H9 (cell line): ENCODE measurements around the gene ITIH4. TPM values are rescaled to one million over a fixed set of nuclear protein-coding genes. Genes with fewer than 3 reads are reported as not detected.

Experiments used
- DNase-seq: peaks from one replicate; pipeline ENCODE4 v3.0.0-alpha.2; 2017
- H2AFZ ChIP-seq: one replicate; pipeline ENCODE4 v1.6.1; 2013; ENCODE audit warnings: mild to moderate bottlenecking, low read length, control low read depth, moderate library complexity
- H2AK5ac ChIP-seq: 2 replicates; pipeline ENCODE4 v1.6.1; 2013; ENCODE audit warnings: low read length, control low read depth, mixed read lengths; ENCODE audit not compliant: insufficient read length
- H2BK120ac ChIP-seq: one replicate; pipeline ENCODE4 v1.6.1; 2013; ENCODE audit warnings: low read depth, mild to moderate bottlenecking, low read length, control low read depth, inconsistent platforms; ENCODE audit not compliant: poor library complexity, severe bottlenecking
- H2BK12ac ChIP-seq: 2 replicates; pipeline ENCODE4 v1.6.1; 2013; ENCODE audit warnings: low read length, control low read depth, mixed read lengths, low read depth; ENCODE audit not compliant: insufficient read length
- H2BK15ac ChIP-seq: 2 replicates; pipeline ENCODE4 v1.6.1; 2013; ENCODE audit warnings: low read depth, low read length, control low read depth
- H2BK20ac ChIP-seq: one replicate; pipeline ENCODE4 v1.6.1; 2013; ENCODE audit warnings: low read depth, mild to moderate bottlenecking, low read length, control low read depth, inconsistent platforms; ENCODE audit not compliant: poor library complexity, severe bottlenecking
- H2BK5ac ChIP-seq: 2 replicates; pipeline ENCODE4 v1.6.1; 2013; ENCODE audit warnings: low read length, control low read depth, mixed read lengths; ENCODE audit not compliant: insufficient read length
- H3K14ac ChIP-seq: 2 replicates; pipeline ENCODE4 v1.6.1; 2013; ENCODE audit warnings: low read length, control low read depth; ENCODE audit not compliant: insufficient read depth
- H3K18ac ChIP-seq: 2 replicates; pipeline ENCODE4 v1.6.1; 2013; ENCODE audit warnings: low read depth, mild to moderate bottlenecking, mixed read lengths, low read length, control low read depth; ENCODE audit not compliant: insufficient read length
- H3K23ac ChIP-seq: 2 replicates; pipeline ENCODE4 v1.6.1; 2013; ENCODE audit warnings: low read length, control low read depth, mixed read lengths, low read depth; ENCODE audit not compliant: insufficient read length
- H3K23me2 ChIP-seq: 2 replicates; pipeline ENCODE4 v1.6.1; 2013; ENCODE audit warnings: low read depth, mild to moderate bottlenecking, mixed read lengths, low read length, control low read depth; ENCODE audit not compliant: insufficient read length, poor library complexity, severe bottlenecking
- H3K27ac ChIP-seq: 2 replicates; pipeline ENCODE4 v1.5.1; 2013; ENCODE audit warnings: low read length, control low read depth, mixed read lengths, low read depth; ENCODE audit not compliant: insufficient read length
- H3K27me3 ChIP-seq: 2 replicates; pipeline ENCODE4 v1.6.1; 2013; ENCODE audit warnings: low read length, control low read depth, inconsistent platforms; ENCODE audit not compliant: insufficient read depth
- H3K4ac ChIP-seq: 2 replicates; pipeline ENCODE4 v1.6.1; 2013; ENCODE audit warnings: low read depth, mild to moderate bottlenecking, control low read depth, inconsistent platforms, low read length, moderate library complexity
- H3K4me1 ChIP-seq: 2 replicates; pipeline ENCODE4 v1.6.1; 2013; ENCODE audit warnings: low read length, control low read depth, inconsistent platforms; ENCODE audit not compliant: insufficient read depth
- H3K4me2 ChIP-seq: 2 replicates; pipeline ENCODE4 v1.6.1; 2013; ENCODE audit warnings: low read length, control low read depth, mixed read lengths; ENCODE audit not compliant: insufficient read length, insufficient read depth
- H3K56ac ChIP-seq: 2 replicates; pipeline ENCODE4 v1.6.1; 2013; ENCODE audit warnings: low read depth, mild to moderate bottlenecking, mixed read lengths, low read length, control low read depth; ENCODE audit not compliant: insufficient read length
- H3K79me1 ChIP-seq: 2 replicates; pipeline ENCODE4 v1.6.1; 2013; ENCODE audit warnings: low read depth, mild to moderate bottlenecking, moderate library complexity, low read length, control low read depth, inconsistent platforms; ENCODE audit not compliant: insufficient read depth, poor library complexity, severe bottlenecking
- H3K79me2 ChIP-seq: 2 replicates; pipeline ENCODE4 v1.6.1; 2013; ENCODE audit warnings: low read length, control low read depth, inconsistent platforms; ENCODE audit not compliant: insufficient read depth
- H3K9ac ChIP-seq: 2 replicates; pipeline ENCODE4 v1.6.1; 2013; ENCODE audit warnings: low read length, control low read depth, mixed read lengths; ENCODE audit not compliant: insufficient read length; ENCODE audit errors: extremely low read depth
- H3K9me3 ChIP-seq: one replicate; pipeline ENCODE4 v1.6.1; 2013; ENCODE audit warnings: low read depth, low read length, inconsistent platforms; ENCODE audit not compliant: control insufficient read depth
- H3T11ph ChIP-seq: one replicate; pipeline ENCODE4 v1.6.1; 2013; ENCODE audit warnings: mild to moderate bottlenecking, low read length, control low read depth, inconsistent platforms
- H4K20me1 ChIP-seq: one replicate; pipeline ENCODE4 v1.6.1; 2013; ENCODE audit not compliant: control insufficient read depth, insufficient read length, insufficient read depth
- H4K5ac ChIP-seq: 2 replicates; pipeline ENCODE4 v1.6.1; 2013; ENCODE audit warnings: low read depth, mild to moderate bottlenecking, mixed read lengths, low read length, control low read depth; ENCODE audit not compliant: insufficient read length
- H4K8ac ChIP-seq: replicated peaks from 2 replicates; pipeline ENCODE4 v1.6.1; 2013; ENCODE audit warnings: low read length, control low read depth, mixed read lengths, low read depth; ENCODE audit not compliant: insufficient read length
- H4K91ac ChIP-seq: 2 replicates; pipeline ENCODE4 v1.6.1; 2013; ENCODE audit warnings: low read depth, mild to moderate bottlenecking, moderate library complexity, mixed read lengths, low read length, control low read depth; ENCODE audit not compliant: insufficient read length
- H3K27ac Mint-ChIP-seq, 3 experiments: 2 replicates in 2 of 3; 3 replicates in 1 of 3; pipeline ENCODE4 v1.8.0; 2020 to 2021; ENCODE audit warnings: mixed read lengths in 3 of 3, mild to moderate bottlenecking in 1 of 3, moderate library complexity in 1 of 3
- H3K27me3 Mint-ChIP-seq: 2 replicates; pipeline ENCODE4 v1.8.0; 2021; ENCODE audit warnings: low read depth, mild to moderate bottlenecking, moderate library complexity, mixed read lengths
- H3K36me3 Mint-ChIP-seq, 3 experiments: 2 replicates in 2 of 3; 3 replicates in 1 of 3; pipeline ENCODE4 v1.8.0; 2020 to 2021; ENCODE audit warnings: low read depth in 3 of 3, mixed read lengths in 3 of 3; ENCODE audit not compliant: insufficient read depth in 1 of 3
- H3K4me1 Mint-ChIP-seq, 2 experiments: 2 replicates each; pipeline ENCODE4 v1.8.0; 2020; ENCODE audit warnings: mixed read lengths in 2 of 2
- H3K4me3 Mint-ChIP-seq, 2 experiments: 2 replicates in 1 of 2; 3 replicates in 1 of 2; pipeline ENCODE4 v1.8.0; 2020 to 2021; ENCODE audit warnings: mild to moderate bottlenecking in 2 of 2, mixed read lengths in 2 of 2, moderate library complexity in 1 of 2
- H3K9me3 Mint-ChIP-seq, 2 experiments: 2 replicates in 1 of 2; 3 replicates in 1 of 2; pipeline ENCODE4 v1.8.0; 2020; ENCODE audit warnings: mild to moderate bottlenecking in 2 of 2, mixed read lengths in 2 of 2, moderate library complexity in 1 of 2
- WGBS: extraction: QIAGEN DNeasy Blood & Tissue Kit; methylation state at CpG from one replicate; pipeline ENCODE4 v1.1.7; 2013; ENCODE audit warnings: missing lambda C conversion rate, low lambda C conversion rate, mixed read lengths; ENCODE audit not compliant: insufficient read length; ENCODE audit errors: extremely low coverage; 5-methylcytosine and 5-hydroxymethylcytosine counted together
- total RNA-seq: library from RNA; stranded (reverse); gene quantifications from 2 replicates; pipeline ENCODE4 v1.2.1, GENCODE V29; 2021
- TF ChIP-seq, protein P1 (sequence below): fragments of 200-600 bp; sonication (generic); conservative IDR thresholded peaks from 3 replicates; pipeline ENCODE4 v1.8.0; 2021; ENCODE audit warnings: antibody characterized with exemption, mild to moderate bottlenecking

Gene ITIH4
- total RNA-seq, 1 experiment from 2014 or later = 3.0 TPM

DNA sequence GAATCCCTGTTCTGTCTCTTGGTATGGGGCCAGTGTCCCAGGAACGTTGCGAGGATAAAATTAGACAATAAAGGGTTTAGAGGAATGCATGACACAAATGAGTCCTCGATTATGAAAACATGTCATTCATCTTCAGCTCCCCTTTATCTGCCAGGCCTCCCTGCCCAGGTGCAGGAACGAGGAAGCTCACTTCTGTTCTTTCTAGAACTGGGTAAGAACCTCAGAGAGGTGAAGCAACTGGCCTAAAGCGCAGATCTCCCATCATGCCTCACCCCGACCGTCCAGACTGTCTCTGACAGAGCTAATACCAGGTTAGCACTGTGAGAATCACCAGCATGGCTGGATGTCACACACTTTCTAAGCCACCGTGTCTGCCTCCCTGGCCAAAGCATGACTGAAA is 54.6 kb downstream of the ITIH4 start:
- Mint-ChIP-seq H3K4me3 (no peak overlapping the region), H3K36me3 (no peaks in the 10 kb centered on the region), H3K4me1 (peaks cover 0 to 6% of the 10 kb centered on the region in 2 experiments; a peak in 2 of 4 replicates), H3K9me3 (no peaks in the 10 kb centered on the region), H3K27ac (no peak overlapping the region), H3K27me3 (peaks cover 11% of the 10 kb centered on the region)
- Histone ChIP-seq H3K79me2 (no peaks in the 10 kb centered on the region), H3K18ac (no peak overlapping the region), H3K56ac (no peak overlapping the region), H4K20me1 (no peaks in the 10 kb centered on the region), H3K4me2 (no peak overlapping the region), H2BK12ac (no peak overlapping the region), H3K79me1 (no peaks in the 10 kb centered on the region), H2BK20ac (no peak overlapping the region), H2AFZ (no peak overlapping the region), H2BK15ac (no peak overlapping the region), H3K23ac (no peak overlapping the region), H3K9ac (no peak overlapping the region), H2BK5ac (no peak overlapping the region), H3K27me3 (no peaks in the 10 kb centered on the region), H3K27ac (no peak overlapping the region), H3T11ph (no peak overlapping the region), H3K4me1 (no peaks in the 10 kb centered on the region), H2BK120ac (no peak overlapping the region), H2AK5ac (no peak overlapping the region), H3K4ac (no peak overlapping the region), H4K5ac (no peak overlapping the region), H3K9me3 (no peaks in the 10 kb centered on the region), H3K14ac (no peak overlapping the region), H4K91ac (no peak overlapping the region), H3K23me2 (no peaks in the 10 kb centered on the region), H4K8ac (no peak overlapping the region)
- no peak for DNase-seq
- no CpG with 5 or more reads among the region's 8 CpGs for WGBS
- TF ChIP-seq, protein P1, sequence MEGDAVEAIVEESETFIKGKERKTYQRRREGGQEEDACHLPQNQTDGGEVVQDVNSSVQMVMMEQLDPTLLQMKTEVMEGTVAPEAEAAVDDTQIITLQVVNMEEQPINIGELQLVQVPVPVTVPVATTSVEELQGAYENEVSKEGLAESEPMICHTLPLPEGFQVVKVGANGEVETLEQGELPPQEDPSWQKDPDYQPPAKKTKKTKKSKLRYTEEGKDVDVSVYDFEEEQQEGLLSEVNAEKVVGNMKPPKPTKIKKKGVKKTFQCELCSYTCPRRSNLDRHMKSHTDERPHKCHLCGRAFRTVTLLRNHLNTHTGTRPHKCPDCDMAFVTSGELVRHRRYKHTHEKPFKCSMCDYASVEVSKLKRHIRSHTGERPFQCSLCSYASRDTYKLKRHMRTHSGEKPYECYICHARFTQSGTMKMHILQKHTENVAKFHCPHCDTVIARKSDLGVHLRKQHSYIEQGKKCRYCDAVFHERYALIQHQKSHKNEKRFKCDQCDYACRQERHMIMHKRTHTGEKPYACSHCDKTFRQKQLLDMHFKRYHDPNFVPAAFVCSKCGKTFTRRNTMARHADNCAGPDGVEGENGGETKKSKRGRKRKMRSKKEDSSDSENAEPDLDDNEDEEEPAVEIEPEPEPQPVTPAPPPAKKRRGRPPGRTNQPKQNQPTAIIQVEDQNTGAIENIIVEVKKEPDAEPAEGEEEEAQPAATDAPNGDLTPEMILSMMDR = no peak
